HepG2 (cell line): ENCODE data around the gene JPT1. TPM values are rescaled to one million over a fixed set of nuclear protein-coding genes. Genes with fewer than 3 reads are reported as not detected.

Source experiments
- ARNT2 ChIP-seq: sonication (generic); formaldehyde crosslinking; IDR thresholded peaks from 2 replicates; pipeline ENCODE4 v1.8.0; 2022; ENCODE audit warnings: mild to moderate bottlenecking, low read depth, missing genetic modification reagents, moderate library complexity
- CCDC6 ChIP-seq: sonication (generic); formaldehyde crosslinking; IDR thresholded peaks from 2 replicates; pipeline ENCODE4 v1.8.1; 2022; ENCODE audit warnings: mild to moderate bottlenecking, missing genetic modification reagents, moderate library complexity
- CHD2 ChIP-seq: IDR thresholded peaks from 2 replicates; pipeline ENCODE4 v1.6.1; 2011; ENCODE audit warnings: low read depth, low read length, improper control_type of control experiment
- DPF2 ChIP-seq: sonication (generic); formaldehyde crosslinking; IDR thresholded peaks from 2 replicates; pipeline ENCODE4 v1.4.0; 2020; ENCODE audit warnings: mild to moderate bottlenecking, low read depth, missing genetic modification reagents, borderline replicate concordance
- JUN ChIP-seq: sonication (generic); formaldehyde crosslinking; IDR thresholded peaks from 2 replicates; pipeline ENCODE4 v1.4.0; 2020; ENCODE audit warnings: mild to moderate bottlenecking, missing genetic modification reagents
- NFIB ChIP-seq: sonication (generic); formaldehyde crosslinking; IDR thresholded peaks from 2 replicates; pipeline ENCODE4 v1.9.0; 2021; ENCODE audit warnings: missing genetic modification reagents, mild to moderate bottlenecking, borderline replicate concordance
- PHB2 ChIP-seq: fragments of 450-650 bp; IDR thresholded peaks from 2 replicates; pipeline ENCODE4 v1.6.1; 2018; ENCODE audit not compliant: partially characterized antibody
- RARG ChIP-seq: sonication (generic); formaldehyde crosslinking; IDR thresholded peaks from 2 replicates; pipeline ENCODE4 v1.4.0; 2020; ENCODE audit warnings: low read depth, mild to moderate bottlenecking, missing genetic modification reagents
- SMYD3 ChIP-seq: sonication (generic); formaldehyde crosslinking; IDR thresholded peaks from 2 replicates; pipeline ENCODE4 v1.8.1; 2023; ENCODE audit warnings: mild to moderate bottlenecking, missing genetic modification reagents
- SRSF9 ChIP-seq: fragments of 200-400 bp; formaldehyde crosslinking; IDR thresholded peaks from 2 replicates; pipeline ENCODE4 v1.6.1; 2018; ENCODE audit warnings: borderline replicate concordance, mild to moderate bottlenecking, low read depth, low read length; ENCODE audit not compliant: insufficient read depth, poor library complexity, severe bottlenecking
- TARDBP ChIP-seq: sonication (generic); formaldehyde crosslinking; IDR thresholded peaks from 2 replicates; pipeline ENCODE4 v1.8.0; 2022; ENCODE audit warnings: mild to moderate bottlenecking, missing genetic modification reagents
- TMF1 ChIP-seq: sonication (generic); formaldehyde crosslinking; IDR thresholded peaks from 2 replicates; pipeline ENCODE4 v1.8.1; 2022; ENCODE audit warnings: low read depth, missing genetic modification reagents
- XBP1 ChIP-seq: sonication (generic); formaldehyde crosslinking; IDR thresholded peaks from 2 replicates; pipeline ENCODE4 v1.5.0; 2020; ENCODE audit warnings: missing genetic modification reagents
- ZBTB21 ChIP-seq: sonication (generic); formaldehyde crosslinking; IDR thresholded peaks from 2 replicates; pipeline ENCODE4 v1.4.0; 2020; ENCODE audit warnings: missing genetic modification reagents
- ZBTB3 ChIP-seq: sonication (generic); formaldehyde crosslinking; IDR thresholded peaks from 2 replicates; pipeline ENCODE4 v1.4.0; 2020; ENCODE audit warnings: low read depth, mild to moderate bottlenecking, moderate library complexity, missing genetic modification reagents, borderline replicate concordance
- ZBTB38 ChIP-seq: sonication (generic); formaldehyde crosslinking; IDR thresholded peaks from 2 replicates; pipeline ENCODE4 v1.5.1; 2020; ENCODE audit warnings: mild to moderate bottlenecking, missing genetic modification reagents
- ZFP62 ChIP-seq: sonication (generic); formaldehyde crosslinking; IDR thresholded peaks from 2 replicates; pipeline ENCODE4 v1.4.0; 2020; ENCODE audit warnings: missing genetic modification reagents
- ZNF296 ChIP-seq: sonication (generic); formaldehyde crosslinking; conservative IDR thresholded peaks from 2 replicates; pipeline ENCODE4 v1.5.0; 2020; ENCODE audit warnings: mild to moderate bottlenecking, missing genetic modification reagents
- ZNF432 ChIP-seq: sonication (generic); formaldehyde crosslinking; IDR thresholded peaks from 2 replicates; pipeline ENCODE4 v1.5.0; 2020; ENCODE audit warnings: missing genetic modification reagents, mild to moderate bottlenecking, borderline replicate concordance
- ZNF530 ChIP-seq: sonication (generic); formaldehyde crosslinking; IDR thresholded peaks from 2 replicates; pipeline ENCODE4 v1.5.0; 2020; ENCODE audit warnings: low read depth, mild to moderate bottlenecking, missing genetic modification reagents
- ZNF616 ChIP-seq: sonication (generic); formaldehyde crosslinking; IDR thresholded peaks from 2 replicates; pipeline ENCODE4 v1.5.0; 2020; ENCODE audit warnings: low read depth, mild to moderate bottlenecking, missing genetic modification reagents
- polyA plus RNA-seq, 8 experiments: library from polyadenylated mRNA; depleted of rRNA in 3 of 8; stranded (reverse) in 7 of 8; unstranded in 1 of 8; fragments of >200 nt; fragmentation: Illumina TruSeq in 4 of 8; extraction: Trizol in 4 of 8; gene quantifications; 2 replicates each; pipeline versions ENCODE4 v1.2.1 to v1.2.3, GENCODE V29; 2011 to 2016; ENCODE audit warnings: low read depth in 4 of 8, missing spikeins in 1 of 8, mixed read lengths in 1 of 8; ENCODE audit not compliant: insufficient read depth in 1 of 8
- total RNA-seq, 5 experiments: library from RNA; depleted of rRNA; stranded (reverse); fragments of >200 nt; fragmentation: Illumina TruSeq; extraction: Trizol; gene quantifications; 2 replicates each; pipeline ENCODE4 v1.2.3, GENCODE V29; 2016; ENCODE audit warnings: low read depth in 1 of 5
- TF ChIP-seq, protein P1 (sequence below): sonication (generic); formaldehyde crosslinking; IDR thresholded peaks from 2 replicates; pipeline ENCODE4 v1.4.0; 2020; ENCODE audit warnings: missing genetic modification reagents, borderline replicate concordance
- TF ChIP-seq, protein P2 (sequence below): sonication (generic); formaldehyde crosslinking; IDR thresholded peaks from 2 replicates; pipeline ENCODE4 v1.8.0; 2022; ENCODE audit warnings: mild to moderate bottlenecking, missing genetic modification reagents, moderate library complexity
- TF ChIP-seq, protein P3 (sequence below): sonication (generic); formaldehyde crosslinking; IDR thresholded peaks from 2 replicates; pipeline ENCODE4 v1.5.0; 2020; ENCODE audit warnings: missing genetic modification reagents
- TF ChIP-seq, protein P4 (sequence below), 2 experiments: sonication (generic) in 1 of 2; formaldehyde crosslinking in 1 of 2; IDR thresholded peaks; 2 replicates each; pipeline versions ENCODE4 v1.4.0 to v1.6.1; 2018 to 2020; ENCODE audit warnings: missing genetic modification reagents in 2 of 2, borderline replicate concordance in 1 of 2, low read depth in 1 of 2, mild to moderate bottlenecking in 1 of 2, missing biosample characterization in 1 of 2

The JPT1 gene
- total and polyA plus RNA-seq, 2 of the 13 experiments (the other 11 are each of a cell fraction or from before 2014, with no cell fraction given), result 43.3 to 256 TPM

DNA sequence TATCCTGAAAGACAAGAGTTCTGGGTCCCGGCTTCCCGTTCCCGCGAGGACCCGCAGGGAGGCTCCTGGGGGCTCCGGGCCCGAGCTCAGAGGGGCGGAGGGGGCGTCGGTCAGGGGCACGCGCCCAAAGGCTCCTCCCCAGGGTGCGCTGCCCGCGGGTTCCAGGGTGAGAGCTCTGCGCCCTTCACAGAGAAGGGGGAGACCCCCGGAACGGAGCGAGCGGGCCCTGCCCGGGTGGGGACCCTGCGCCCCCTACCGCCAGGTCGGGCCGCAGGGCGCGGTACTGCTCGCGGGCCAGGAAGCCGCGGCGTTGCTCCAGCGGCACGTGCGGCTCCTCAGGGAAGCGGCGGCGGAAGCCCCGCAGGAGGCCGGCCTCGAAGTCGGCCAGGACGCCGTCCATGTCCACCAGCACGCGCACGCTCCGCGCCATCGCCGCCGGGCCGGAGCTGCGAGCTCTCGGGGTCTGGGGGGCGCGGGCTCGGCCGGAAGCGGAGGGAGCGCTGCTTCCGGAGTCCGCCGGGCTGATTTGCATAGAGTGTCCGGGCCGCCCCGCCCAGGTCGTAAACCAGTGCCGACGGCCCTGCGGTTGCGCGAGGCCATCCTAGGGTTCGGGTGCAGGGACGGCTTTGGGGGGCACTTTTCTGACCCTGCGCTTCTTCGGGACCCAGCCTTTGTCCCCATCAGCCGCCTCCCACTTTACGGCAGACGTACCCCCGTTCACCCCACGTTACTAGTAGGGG lies 22.9 kb downstream of the JPT1 start, which contains the start of gene NT5C (continued):
- TF ChIP-seq, protein P1, sequence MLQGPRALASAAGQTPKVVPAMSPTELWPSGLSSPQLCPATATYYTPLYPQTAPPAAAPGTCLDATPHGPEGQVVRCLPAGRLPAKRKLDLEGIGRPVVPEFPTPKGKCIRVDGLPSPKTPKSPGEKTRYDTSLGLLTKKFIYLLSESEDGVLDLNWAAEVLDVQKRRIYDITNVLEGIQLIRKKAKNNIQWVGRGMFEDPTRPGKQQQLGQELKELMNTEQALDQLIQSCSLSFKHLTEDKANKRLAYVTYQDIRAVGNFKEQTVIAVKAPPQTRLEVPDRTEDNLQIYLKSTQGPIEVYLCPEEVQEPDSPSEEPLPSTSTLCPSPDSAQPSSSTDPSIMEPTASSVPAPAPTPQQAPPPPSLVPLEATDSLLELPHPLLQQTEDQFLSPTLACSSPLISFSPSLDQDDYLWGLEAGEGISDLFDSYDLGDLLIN (CRISPR knock-in tag), result peak; percentile 13; the same call in 1 of the 2 replicates
- peak; percentile 97 for TF ChIP-seq ARNT2 (CRISPR knock-in tag)
- no peak; the same call in 1 of the 2 replicates for TF ChIP-seq JUN (CRISPR knock-in tag)
- peak; percentile 94 for TF ChIP-seq TMF1
- no peak for TF ChIP-seq ZBTB21
- no peak for TF ChIP-seq ZNF296 (CRISPR knock-in tag)
- TF ChIP-seq ZFP62 (CRISPR knock-in tag), result no peak
- TF ChIP-seq ZBTB3 (CRISPR knock-in tag), result peak; percentile 77
- no peak for TF ChIP-seq SRSF9
- no peak for TF ChIP-seq XBP1
- no peak for TF ChIP-seq PHB2
- TF ChIP-seq SMYD3 (CRISPR knock-in tag), result no peak; the same call in 1 of the 2 replicates
- peak; percentile 72; the same call in 1 of the 2 replicates for TF ChIP-seq ZBTB38
- peak; percentile 61 for TF ChIP-seq TARDBP (CRISPR knock-in tag)
- TF ChIP-seq, protein P2, sequence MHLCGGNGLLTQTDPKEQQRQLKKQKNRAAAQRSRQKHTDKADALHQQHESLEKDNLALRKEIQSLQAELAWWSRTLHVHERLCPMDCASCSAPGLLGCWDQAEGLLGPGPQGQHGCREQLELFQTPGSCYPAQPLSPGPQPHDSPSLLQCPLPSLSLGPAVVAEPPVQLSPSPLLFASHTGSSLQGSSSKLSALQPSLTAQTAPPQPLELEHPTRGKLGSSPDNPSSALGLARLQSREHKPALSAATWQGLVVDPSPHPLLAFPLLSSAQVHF (CRISPR knock-in tag), result 0 out of 2 replicates have a peak, but pooled peaks have one; percentile 62
- 0 out of 2 replicates have a peak, but pooled peaks have one; percentile 86 for TF ChIP-seq RARG
- TF ChIP-seq NFIB (CRISPR knock-in tag), result 0 out of 2 replicates have a peak, but pooled peaks have one; percentile 43
- peak; percentile 75; the same call in 1 of the 2 replicates for TF ChIP-seq CHD2
- peak; percentile 93; the same call in 1 of the 2 replicates for TF ChIP-seq ZNF616 (CRISPR knock-in tag)
- TF ChIP-seq, protein P3, sequence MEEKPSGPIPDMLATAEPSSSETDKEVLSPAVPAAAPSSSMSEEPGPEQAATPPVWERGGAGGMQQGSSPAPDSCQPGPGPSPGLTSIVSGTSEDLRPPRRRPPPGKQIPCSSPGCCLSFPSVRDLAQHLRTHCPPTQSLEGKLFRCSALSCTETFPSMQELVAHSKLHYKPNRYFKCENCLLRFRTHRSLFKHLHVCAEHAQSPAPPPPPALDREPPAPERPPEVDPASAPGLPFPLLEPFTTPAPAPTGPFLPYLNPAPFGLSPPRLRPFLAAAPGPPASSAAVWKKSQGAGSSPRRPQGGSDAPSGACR (CRISPR knock-in tag), result no peak
- peak; percentile 81; the same call in 1 of the 2 replicates for TF ChIP-seq CCDC6 (CRISPR knock-in tag)
- no peak for TF ChIP-seq ZNF530 (CRISPR knock-in tag)
- no peak for TF ChIP-seq ZNF432 (CRISPR knock-in tag)
- TF ChIP-seq, protein P4, sequence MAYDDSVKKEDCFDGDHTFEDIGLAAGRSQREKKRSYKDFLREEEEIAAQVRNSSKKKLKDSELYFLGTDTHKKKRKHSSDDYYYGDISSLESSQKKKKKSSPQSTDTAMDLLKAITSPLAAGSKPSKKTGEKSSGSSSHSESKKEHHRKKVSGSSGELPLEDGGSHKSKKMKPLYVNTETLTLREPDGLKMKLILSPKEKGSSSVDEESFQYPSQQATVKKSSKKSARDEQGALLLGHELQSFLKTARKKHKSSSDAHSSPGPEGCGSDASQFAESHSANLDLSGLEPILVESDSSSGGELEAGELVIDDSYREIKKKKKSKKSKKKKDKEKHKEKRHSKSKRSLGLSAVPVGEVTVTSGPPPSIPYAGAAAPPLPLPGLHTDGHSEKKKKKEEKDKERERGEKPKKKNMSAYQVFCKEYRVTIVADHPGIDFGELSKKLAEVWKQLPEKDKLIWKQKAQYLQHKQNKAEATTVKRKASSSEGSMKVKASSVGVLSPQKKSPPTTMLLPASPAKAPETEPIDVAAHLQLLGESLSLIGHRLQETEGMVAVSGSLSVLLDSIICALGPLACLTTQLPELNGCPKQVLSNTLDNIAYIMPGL (CRISPR knock-in tag; IDR thresholded peaks at IDR 0.05; ENCODE audit: borderline replicate concordance in 1 of 2, low read depth in 1 of 2), result peak; percentile 98 to 100
- no peak for TF ChIP-seq DPF2 (CRISPR knock-in tag)
